A549 treated with CORT108297 at 1 μM for 4 hours (cell line): ENCODE measurements around the gene PDE4C. TPM values are rescaled to one million over a fixed set of nuclear protein-coding genes. Genes with fewer than 3 reads are reported as not detected.

Source experiments
- total RNA-seq: library from RNA; stranded (reverse); fragments of 200-300 nt; extraction: Qiagen RNA extraction; gene quantifications from 5 replicates; pipeline ENCODE4 v1.2.3, GENCODE V29; 2022

Gene PDE4C
- total RNA-seq: 0.12 to 0.15 TPM (median 0.13 TPM) in 4 of 5 replicates, not detected in the other

DNA sequence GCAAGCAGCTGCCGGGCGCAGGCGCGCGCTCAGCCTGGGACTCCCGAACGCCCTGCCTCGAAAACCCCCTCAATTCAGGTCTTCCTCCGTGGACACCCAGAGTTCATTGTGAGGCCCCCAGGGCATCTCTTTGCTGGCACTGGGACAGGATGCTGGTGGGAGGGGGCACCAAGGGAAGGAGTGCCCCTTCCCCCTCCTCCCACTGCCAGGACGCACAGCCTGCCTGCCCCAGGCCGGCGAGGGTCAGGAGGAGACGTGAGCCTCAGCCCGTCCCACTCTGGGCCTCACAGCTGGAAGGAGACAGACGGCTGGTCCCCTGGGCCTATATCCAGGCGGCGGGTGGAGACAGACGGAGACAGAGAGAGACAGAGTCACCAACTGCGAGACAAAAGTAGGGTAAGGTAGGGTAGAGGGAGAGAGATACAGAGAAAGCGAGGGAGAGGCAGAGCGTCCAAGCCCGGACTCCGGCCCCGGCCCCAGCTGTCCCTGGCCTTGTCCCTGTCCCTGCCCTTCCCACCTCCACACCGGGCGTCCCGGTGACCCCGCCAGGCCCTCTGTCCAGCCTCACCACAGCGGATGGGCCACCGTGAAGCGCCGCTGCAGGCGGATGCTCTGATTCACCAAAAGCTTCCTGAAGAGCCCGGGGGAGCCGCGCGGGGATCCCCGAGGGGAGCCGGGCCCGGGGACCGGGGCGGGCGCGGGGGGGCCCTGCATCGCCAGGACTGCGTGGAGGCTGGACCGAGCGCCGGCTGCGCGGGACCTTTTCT is at the start of gene PDE4C:
Gene PDE4C (minus strand): TSS at position 737 of the 767 bp plus-strand sequence. CDS start 23 bp downstream, at position 714.

GRCh38 chr19:18274219-18274780 is 48.1 kb upstream of the PDE4C start, which contains the start of gene IQCN:
Gene IQCN (minus strand): TSS chr19:18274452. CDS start chr19:18269478, 4,974 bp downstream.

GRCh38 chr19:18203863-18204393 is 22.3 kb downstream of the PDE4C start, which contains the start of gene RAB3A:
Gene RAB3A (minus strand): TSS chr19:18204042. CDS start chr19:18202740, 1,302 bp downstream.

GRCh38 chr19:18192673-18193387 is 33.4 kb downstream of the PDE4C start, which contains the start of gene MPV17L2:
Gene MPV17L2 (plus strand): TSS chr19:18193218. CDS start chr19:18193282, 64 bp downstream.

Other genes starting within 250 kb of the PDE4C start
- 22.1 to 31.5 TPM (median 29.4 TPM) in 5 replicates for gene ARRDC2, start 218.3 kb downstream of the PDE4C start, total RNA-seq
- gene IL12RB1, start 139.5 kb downstream of the PDE4C start, total RNA-seq: not detected in 5 replicates
- 1.7 to 2.6 TPM (median 2.3 TPM) in 5 replicates for gene MAST3, start 128.7 kb downstream of the PDE4C start, total RNA-seq
- 2.1 to 11.0 TPM (median 10.3 TPM) in 5 replicates for gene PIK3R2, start 73.3 kb downstream of the PDE4C start, total RNA-seq
- gene IFI30, start 52.6 kb downstream of the PDE4C start, total RNA-seq: 12.6 to 24.1 TPM (median 14.9 TPM) in 5 replicates
- 9.1 to 13.1 TPM (median 11.6 TPM) in 5 replicates for gene MPV17L2, start 33.2 kb downstream of the PDE4C start, total RNA-seq
- 0.49 to 1.1 TPM (median 0.85 TPM) in 5 replicates for gene RAB3A, start 22.4 kb downstream of the PDE4C start, total RNA-seq
- 0.48 to 0.68 TPM (median 0.50 TPM) in 5 replicates for gene IQCN, start 48.0 kb upstream of the PDE4C start, total RNA-seq
- gene JUND, start 55.2 kb upstream of the PDE4C start, total RNA-seq: 25.7 to 58.5 TPM (median 52.9 TPM) in 5 replicates
- 199 to 254 TPM (median 241 TPM) in 5 replicates for gene LSM4, start 96.6 kb upstream of the PDE4C start, total RNA-seq
- gene PGPEP1, start 114.2 kb upstream of the PDE4C start, total RNA-seq: 2.1 to 3.4 TPM (median 3.0 TPM) in 5 replicates
- gene GDF15, start 159.7 kb upstream of the PDE4C start, total RNA-seq: 26.2 to 63.2 TPM (median 48.3 TPM) in 5 replicates
- not detected in 5 replicates for gene LRRC25, start 171.2 kb upstream of the PDE4C start, total RNA-seq
- gene SSBP4, start 193.0 kb upstream of the PDE4C start, total RNA-seq: 40.6 to 63.0 TPM (median 53.8 TPM) in 5 replicates
- gene ISYNA1, start 211.7 kb upstream of the PDE4C start, total RNA-seq: 25.9 to 47.4 TPM (median 43.7 TPM) in 5 replicates